Forelimb muscle (tissue), 1 donor: Measurements from ENCODE around the gene MDM1. TPM values are rescaled to one million over a fixed set of nuclear protein-coding genes. Genes with fewer than 3 reads are reported as not detected.
A peak's percentile ranks its signal among the peaks of the same experiment; 100 is the strongest.

Source experiments
- DNase-seq: peaks from one replicate; pipeline ENCODE4 v3.0.0-alpha.2; 2013; ENCODE audit warnings: low read depth
- polyA plus RNA-seq: library from polyadenylated mRNA; unstranded; fragments of 120-200 nt; gene quantifications from one replicate; pipeline ENCODE4 v1.2.1, GENCODE V29; 2013; ENCODE audit not compliant: insufficient read length

Gene MDM1
- polyA plus RNA-seq, 1 donor: 14.8 TPM

- DNase-seq: no peak
Observed at GRCh38 chr12:68321140-68321539, 11.0 kb downstream of the MDM1 start.

- DNase-seq: no peak
Observed at GRCh38 chr12:68319988-68320623, 12.1 kb downstream of the MDM1 start.

- peak; percentile 32 for DNase-seq
Observed at GRCh38 chr12:68317047-68317667, 15.0 kb downstream of the MDM1 start.

GRCh38 chr12:68310370-68310769 is 21.8 kb downstream of the MDM1 start:
- DNase-seq: no peak

- DNase-seq: no peak
Observed at GRCh38 chr12:68306564-68306963, 25.6 kb downstream of the MDM1 start.

- DNase-seq: no peak
Observed at GRCh38 chr12:68305278-68305677, 26.9 kb downstream of the MDM1 start.

- no peak for DNase-seq
Observed at GRCh38 chr12:68304626-68305025, 27.5 kb downstream of the MDM1 start.

- no peak for DNase-seq
Observed at GRCh38 chr12:68303850-68304249, 28.3 kb downstream of the MDM1 start.

- DNase-seq: no peak
Observed at GRCh38 chr12:68297929-68298328, 34.2 kb downstream of the MDM1 start.

- DNase-seq: peak; percentile 8
Observed at GRCh38 chr12:68294251-68294650, 37.9 kb downstream of the MDM1 start.

GRCh38 chr12:68293347-68293746 is 38.8 kb downstream of the MDM1 start:
- DNase-seq: no peak

GRCh38 chr12:68292151-68292943 is 39.8 kb downstream of the MDM1 start:
- no peak for DNase-seq

- DNase-seq: no peak
Observed at GRCh38 chr12:68291396-68292036, 40.6 kb downstream of the MDM1 start.

GRCh38 chr12:68290126-68290525 is 42.0 kb downstream of the MDM1 start:
- no peak for DNase-seq

- no peak for DNase-seq
Observed at GRCh38 chr12:68287106-68287505, 45.1 kb downstream of the MDM1 start.

- DNase-seq: no peak
Observed at GRCh38 chr12:68286396-68286795, 45.8 kb downstream of the MDM1 start.

GRCh38 chr12:68285541-68285940 is 46.6 kb downstream of the MDM1 start:
- DNase-seq: no peak

- no peak for DNase-seq
Observed at GRCh38 chr12:68281322-68282077, 50.7 kb downstream of the MDM1 start.

GRCh38 chr12:68280240-68280639 is 51.9 kb downstream of the MDM1 start:
- no peak for DNase-seq

- DNase-seq: no peak
Observed at GRCh38 chr12:68279227-68280054, 52.7 kb downstream of the MDM1 start.
